Right lobe of liver (tissue), 6 donors: ENCODE measurements around the gene ZNF79. TPM values are rescaled to one million over a fixed set of nuclear protein-coding genes. Genes with fewer than 3 reads are reported as not detected.

Source experiments
- ATAC-seq, 4 donors: fragments of 200-7000 bp; cut with Tn5 transposase; one replicate each; pipeline ENCODE4 v1.9.1; 2020; ENCODE audit warnings: mild to moderate bottlenecking in 4 of 4, moderate library complexity in 4 of 4
- DNase-seq, 3 donors: peaks; one replicate each; pipeline ENCODE4 v3.0.0-alpha.2; 2020
- H3K27ac ChIP-seq, 3 donors: fragments of 200-600 bp; one replicate each; pipeline ENCODE4 v1.8.0; 2022
- H3K27me3 ChIP-seq, 2 donors: fragments of 200-600 bp; one replicate each; pipeline ENCODE4 v1.8.0; 2022
- H3K36me3 ChIP-seq, 4 donors: fragments of 200-600 bp; sonication (generic) in 1 of 4; one replicate each; pipeline versions ENCODE4 v1.5.1 to v1.8.0; 2017 to 2022; ENCODE audit warnings: control low read depth in 1 of 4
- H3K4me1 ChIP-seq, 4 donors: fragments of 200-600 bp; sonication (generic) in 1 of 4; one replicate each; pipeline versions ENCODE4 v1.5.1 to v1.8.0; 2017 to 2022; ENCODE audit warnings: control low read depth in 1 of 4
- H3K4me3 ChIP-seq, 3 donors: fragments of 200-600 bp; one replicate each; pipeline ENCODE4 v1.8.0; 2022
- H3K9me3 ChIP-seq, 4 donors: fragments of 200-600 bp; sonication (generic) in 1 of 4; one replicate each; pipeline versions ENCODE4 v1.5.1 to v1.8.0; 2017 to 2022; ENCODE audit warnings: control low read depth in 1 of 4
- CTCF ChIP-seq, 4 donors: fragments of 200-600 bp in 3 of 4; fragments of 450-650 bp in 1 of 4; IDR thresholded peaks; one replicate each; pipeline versions ENCODE4 v1.5.1 to v1.8.0; 2016 to 2022; ENCODE audit warnings: antibody characterized with exemption in 4 of 4, mild to moderate bottlenecking in 2 of 4
- POLR2A ChIP-seq: fragments of 450-650 bp; IDR thresholded peaks from one replicate; pipeline ENCODE4 v1.6.1; 2017; ENCODE audit warnings: antibody characterized with exemption, mild to moderate bottlenecking
- WGBS: methylation state at CpG from one replicate; pipeline ENCODE4 v1.1.6; 2018; ENCODE audit warnings: low coverage, low lambda C conversion rate; ENCODE audit not compliant: insufficient coverage; ENCODE audit errors: missing lambda C conversion rate; 5-methylcytosine and 5-hydroxymethylcytosine counted together
- intact Hi-C, 2 donors: fragments of 100-400 bp; cut with DNase I; formaldehyde crosslinking; loops; one replicate each; pipeline versions ENCODE4 v1.11.2 to v1.14.1; 2022
- total RNA-seq, 6 experiments: library from RNA; depleted of rRNA in 2 of 6; stranded (reverse); fragments of >200 nt in 2 of 6; fragmentation: NEBNext Ultra II Directional in 3 of 6; extraction: Animal tissue kit (Norgen Biotek cat#: 25700) in 3 of 6; gene quantifications; one replicate each; pipeline versions ENCODE4 v1.1.0 to v1.2.4, GENCODE V29; 2016 to 2023
- donor health status: DM: no; HTN: yes; CAD: no.
- donor health status: DM: no; HTN: no; CAD: no.
- donor health status: DM: no; HTN: no; CAD: no.
- donor health status: DM: no; HTN: yes; CAD: no.
- donor health status: DM: no; HTN: yes; CAD: no.

The ZNF79 gene
- total RNA-seq, 6 experiments from 2014 or later = 2.5 to 4.6 (median 3.5) TPM

GRCh38 chr9:127451858-127452656, 27.9 kb downstream of the ZNF79 start:
- H3K27me3 ChIP-seq = no peaks in the 10 kb centered on the region
- DNase-seq (peak; percentile 54 to 68 (median 57)), ATAC-seq (peak; percentile 23 to 35 (median 28))
- H3K4me3 ChIP-seq = peak overlapping the region; percentile 89 to 93 (median 92)
- H3K36me3 ChIP-seq = peaks cover 5 to 24% (median 16%) of the 10 kb centered on the region in 4 donors
- H3K9me3 ChIP-seq = no peaks in the 10 kb centered on the region
- intact Hi-C loops = no loop called here
- peaks cover 0 to 43% (median 13%) of the 10 kb centered on the region in 4 donors for H3K4me1 ChIP-seq
- TF ChIP-seq CTCF (IDR thresholded peaks at IDR 0.05) (no peak), POLR2A (no peak)
- peak overlapping the region; percentile 87 to 93 (median 90) for H3K27ac ChIP-seq
- WGBS = 7% methylated on average over 25 of the region's 29 CpGs

GRCh38 chr9:127452691-127453090, 28.5 kb downstream of the ZNF79 start:
- Histone ChIP-seq H3K4me1 (peaks cover 0 to 43% (median 13%) of the 10 kb centered on the region in 4 donors), H3K4me3 (peak overlapping the region in 1 of 3 donors; percentile 89), H3K36me3 (peaks cover 5 to 23% (median 12%) of the 10 kb centered on the region in 4 donors), H3K27me3 (no peaks in the 10 kb centered on the region), H3K27ac (peak overlapping the region in 2 of 3 donors; percentile 90 to 93), H3K9me3 (no peaks in the 10 kb centered on the region)
- no peak for TF ChIP-seq CTCF (IDR thresholded peaks at IDR 0.05)
- no peak for TF ChIP-seq POLR2A
- ATAC-seq = peak; percentile 54 to 72 (median 66)
- intact Hi-C loops = no loop called here
- WGBS = 40% methylated on average over 3 of the region's 4 CpGs
- DNase-seq = peak; percentile 85 to 97 (median 95)

GRCh38 chr9:127455324-127455992, 31.3 kb downstream of the ZNF79 start:
- DNase-seq (peak; percentile 65 to 78 (median 75)), ATAC-seq (peak; percentile 12 to 50 (median 26))
- WGBS = 50% methylated on average over 5 of the region's 6 CpGs
- peak; percentile 42 to 75 (median 58) for TF ChIP-seq CTCF (IDR thresholded peaks at IDR 0.05)
- TF ChIP-seq POLR2A = no peak
- H3K27me3 ChIP-seq = no peaks in the 10 kb centered on the region
- peaks cover 0 to 22% (median 6%) of the 10 kb centered on the region in 4 donors for H3K4me1 ChIP-seq
- no peaks in the 10 kb centered on the region for H3K9me3 ChIP-seq
- H3K36me3 ChIP-seq = peaks cover 0 to 26% (median 10%) of the 10 kb centered on the region in 4 donors
- no peak overlapping the region for H3K27ac ChIP-seq
- H3K4me3 ChIP-seq = no peak overlapping the region
- intact Hi-C loops = no loop called here

GRCh38 chr9:127457191-127457878, 33.2 kb downstream of the ZNF79 start:
- ATAC-seq (no peak), DNase-seq (no peak)
- Histone ChIP-seq H3K36me3 (peaks cover 0 to 40% (median 18%) of the 10 kb centered on the region in 4 donors), H3K27ac (no peak overlapping the region), H3K4me1 (peaks cover 0 to 17% (median 5%) of the 10 kb centered on the region in 4 donors), H3K9me3 (no peaks in the 10 kb centered on the region), H3K4me3 (no peak overlapping the region), H3K27me3 (no peaks in the 10 kb centered on the region)
- intact Hi-C loops = no loop called here
- 80% methylated on average over 1 of the region's 17 CpGs for WGBS
- TF ChIP-seq POLR2A (no peak), CTCF (IDR thresholded peaks at IDR 0.05) (no peak)
